Measurements from ENCODE around the gene MCU.

GRCh38 chr10:72800000-72800740 is 108.2 kb downstream of the MCU start:
- TF ChIP-seq, protein P1, sequence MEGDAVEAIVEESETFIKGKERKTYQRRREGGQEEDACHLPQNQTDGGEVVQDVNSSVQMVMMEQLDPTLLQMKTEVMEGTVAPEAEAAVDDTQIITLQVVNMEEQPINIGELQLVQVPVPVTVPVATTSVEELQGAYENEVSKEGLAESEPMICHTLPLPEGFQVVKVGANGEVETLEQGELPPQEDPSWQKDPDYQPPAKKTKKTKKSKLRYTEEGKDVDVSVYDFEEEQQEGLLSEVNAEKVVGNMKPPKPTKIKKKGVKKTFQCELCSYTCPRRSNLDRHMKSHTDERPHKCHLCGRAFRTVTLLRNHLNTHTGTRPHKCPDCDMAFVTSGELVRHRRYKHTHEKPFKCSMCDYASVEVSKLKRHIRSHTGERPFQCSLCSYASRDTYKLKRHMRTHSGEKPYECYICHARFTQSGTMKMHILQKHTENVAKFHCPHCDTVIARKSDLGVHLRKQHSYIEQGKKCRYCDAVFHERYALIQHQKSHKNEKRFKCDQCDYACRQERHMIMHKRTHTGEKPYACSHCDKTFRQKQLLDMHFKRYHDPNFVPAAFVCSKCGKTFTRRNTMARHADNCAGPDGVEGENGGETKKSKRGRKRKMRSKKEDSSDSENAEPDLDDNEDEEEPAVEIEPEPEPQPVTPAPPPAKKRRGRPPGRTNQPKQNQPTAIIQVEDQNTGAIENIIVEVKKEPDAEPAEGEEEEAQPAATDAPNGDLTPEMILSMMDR (IDR thresholded peaks at IDR 0.05), result no peak
- no peak for TF ChIP-seq EZH2 (IDR thresholded peaks at IDR 0.05)
- no peak for TF ChIP-seq EZH2phosphoT487 (IDR thresholded peaks at IDR 0.05)

All from neural progenitor cell (in vitro differentiated cells).